GM06990 (cell line): ENCODE measurements around the gene RAP1GAP2.
"Not testable (repeated sequence)": the region's sequence is repeated elsewhere in the genome, so short reads cannot be mapped to it uniquely, and the experiment has no call there.

Experiments
- DNase-seq: peaks from one replicate; pipeline ENCODE4 v3.0.0-alpha.2; 2011; ENCODE audit not compliant: insufficient read length; ENCODE audit errors: extremely low read depth
- H3K27me3 ChIP-seq: replicated peaks from 2 replicates; pipeline ENCODE4 v1.6.0; 2011; ENCODE audit warnings: low read length; ENCODE audit not compliant: control insufficient read depth, insufficient read depth
- H3K36me3 ChIP-seq: 2 replicates; pipeline ENCODE4 v1.5.1; 2011; ENCODE audit warnings: low read length; ENCODE audit not compliant: control insufficient read depth, insufficient read depth
- H3K4me3 ChIP-seq: replicated peaks from 2 replicates; pipeline ENCODE4 v1.5.1; 2011; ENCODE audit warnings: low read depth, mild to moderate bottlenecking, control low read depth, low read length
- CTCF ChIP-seq: IDR thresholded peaks from 2 replicates; pipeline ENCODE4 v1.5.1; 2011; ENCODE audit warnings: low read length, control low read depth, mild to moderate bottlenecking, inconsistent platforms; ENCODE audit not compliant: insufficient read depth, poor library complexity, severe bottlenecking

The RAP1GAP2 gene

GRCh38 chr17:2883544-2884213 lies 87.4 kb downstream of the RAP1GAP2 start:
- DNase-seq, result no peak
- TF ChIP-seq CTCF, result no peak

GRCh38 chr17:2885733-2886132 lies 89.5 kb downstream of the RAP1GAP2 start:
- no peak overlapping the region for H3K4me3 ChIP-seq
- H3K36me3 ChIP-seq, result no peaks in the 10 kb centered on the region
- DNase-seq, result no peak
- H3K27me3 ChIP-seq, result no peaks in the 10 kb centered on the region
- no peak for TF ChIP-seq CTCF

More at GRCh38 chr17:2883544-2884213, 87.4 kb downstream of the RAP1GAP2 start:
- Histone ChIP-seq H3K4me3 (no peak overlapping the region), H3K36me3 (no peaks in the 10 kb centered on the region), H3K27me3 (no peaks in the 10 kb centered on the region)

GRCh38 chr17:2888326-2888725 lies 92.1 kb downstream of the RAP1GAP2 start:
- no peaks in the 10 kb centered on the region for H3K36me3 ChIP-seq
- no peaks in the 10 kb centered on the region for H3K27me3 ChIP-seq
- TF ChIP-seq CTCF, result no peak
- DNase-seq, result no peak
- no peak overlapping the region for H3K4me3 ChIP-seq

GRCh38 chr17:2889256-2889655 lies 93.0 kb downstream of the RAP1GAP2 start:
- no peaks in the 10 kb centered on the region for H3K36me3 ChIP-seq
- H3K4me3 ChIP-seq, result no peak overlapping the region
- no peak for DNase-seq
- no peaks in the 10 kb centered on the region for H3K27me3 ChIP-seq
- no peak for TF ChIP-seq CTCF

GRCh38 chr17:2890778-2891177 lies 94.5 kb downstream of the RAP1GAP2 start:
- not testable (repeated sequence) for H3K4me3 ChIP-seq, DNase-seq, H3K36me3 ChIP-seq, H3K27me3 ChIP-seq

- no peak for DNase-seq
- Histone ChIP-seq H3K36me3 (no peaks in the 10 kb centered on the region), H3K27me3 (no peaks in the 10 kb centered on the region), H3K4me3 (no peak overlapping the region)
- TF ChIP-seq CTCF, result no peak
Observed at GRCh38 chr17:2892305-2892971, 96.2 kb downstream of the RAP1GAP2 start.
